Right lobe of liver (tissue), 6 donors: ENCODE measurements around the gene APOA4. TPM values are rescaled to one million over a fixed set of nuclear protein-coding genes. Genes with fewer than 3 reads are reported as not detected.

Experiments
- ATAC-seq, 4 donors: fragments of 200-7000 bp; cut with Tn5 transposase; one replicate each; pipeline ENCODE4 v1.9.1; 2020; ENCODE audit warnings: mild to moderate bottlenecking in 4 of 4, moderate library complexity in 4 of 4
- DNase-seq, 3 donors: peaks; one replicate each; pipeline ENCODE4 v3.0.0-alpha.2; 2020
- H3K27ac ChIP-seq, 3 donors: fragments of 200-600 bp; one replicate each; pipeline ENCODE4 v1.8.0; 2022
- H3K27me3 ChIP-seq, 2 donors: fragments of 200-600 bp; one replicate each; pipeline ENCODE4 v1.8.0; 2022
- H3K36me3 ChIP-seq, 4 donors: fragments of 200-600 bp; sonication (generic) in 1 of 4; one replicate each; pipeline versions ENCODE4 v1.5.1 to v1.8.0; 2017 to 2022; ENCODE audit warnings: control low read depth in 1 of 4
- H3K4me1 ChIP-seq, 4 donors: fragments of 200-600 bp; sonication (generic) in 1 of 4; one replicate each; pipeline versions ENCODE4 v1.5.1 to v1.8.0; 2017 to 2022; ENCODE audit warnings: control low read depth in 1 of 4
- H3K4me3 ChIP-seq, 3 donors: fragments of 200-600 bp; one replicate each; pipeline ENCODE4 v1.8.0; 2022
- H3K9me3 ChIP-seq, 4 donors: fragments of 200-600 bp; sonication (generic) in 1 of 4; one replicate each; pipeline versions ENCODE4 v1.5.1 to v1.8.0; 2017 to 2022; ENCODE audit warnings: control low read depth in 1 of 4
- CTCF ChIP-seq, 4 donors: fragments of 200-600 bp in 3 of 4; fragments of 450-650 bp in 1 of 4; IDR thresholded peaks; one replicate each; pipeline versions ENCODE4 v1.5.1 to v1.8.0; 2016 to 2022; ENCODE audit warnings: antibody characterized with exemption in 4 of 4, mild to moderate bottlenecking in 2 of 4
- POLR2A ChIP-seq: fragments of 450-650 bp; IDR thresholded peaks from one replicate; pipeline ENCODE4 v1.6.1; 2017; ENCODE audit warnings: antibody characterized with exemption, mild to moderate bottlenecking
- WGBS: methylation state at CpG from one replicate; pipeline ENCODE4 v1.1.6; 2018; ENCODE audit warnings: low coverage, low lambda C conversion rate; ENCODE audit not compliant: insufficient coverage; ENCODE audit errors: missing lambda C conversion rate; 5-methylcytosine and 5-hydroxymethylcytosine counted together
- intact Hi-C, 2 donors: fragments of 100-400 bp; cut with DNase I; formaldehyde crosslinking; loops; one replicate each; pipeline versions ENCODE4 v1.11.2 to v1.14.1; 2022
- total RNA-seq, 6 experiments: library from RNA; depleted of rRNA in 2 of 6; stranded (reverse); fragments of >200 nt in 2 of 6; fragmentation: NEBNext Ultra II Directional in 3 of 6; extraction: Animal tissue kit (Norgen Biotek cat#: 25700) in 3 of 6; gene quantifications; one replicate each; pipeline versions ENCODE4 v1.1.0 to v1.2.4, GENCODE V29; 2016 to 2023
- donor health status: DM: no; HTN: yes; CAD: no.
- donor health status: DM: no; HTN: no; CAD: no.
- donor health status: DM: no; HTN: no; CAD: no.
- donor health status: DM: no; HTN: yes; CAD: no.
- donor health status: DM: no; HTN: yes; CAD: no.

Gene APOA4
- total RNA-seq, 6 experiments from 2014 or later, result 21.9 to 1,288 (median 117) TPM

GRCh38 chr11:116829525-116830183 is 6.5 kb upstream of the APOA4 start, which contains the start of gene APOC3:
Gene APOC3, plus strand, starts transcription at chr11:116829907. Its CDS starts 676 bp downstream, at chr11:116830583.
- DNase-seq (peak; percentile 91 to 97 (median 97)), ATAC-seq (peak; percentile 43 to 57 (median 56))
- H3K9me3 ChIP-seq, result no peaks in the 10 kb centered on the region
- H3K27ac ChIP-seq, result peak within 1 kb of the TSS; percentile 80 to 88 (median 81)
- TF ChIP-seq CTCF (IDR thresholded peaks at IDR 0.05) (no peak), POLR2A (peak; percentile 94)
- H3K4me1 ChIP-seq, result peaks cover 0 to 41% (median 17%) of the 10 kb centered on the region in 4 donors
- H3K4me3 ChIP-seq, result peak within 1 kb of the TSS; percentile 48 to 90 (median 81)
- H3K36me3 ChIP-seq, result no peaks in the 10 kb centered on the region
- intact Hi-C loops, result no loop called here
- no peaks in the 10 kb centered on the region for H3K27me3 ChIP-seq
- WGBS, result 7% methylated on average over 3 of the region's 9 CpGs

- Histone ChIP-seq H3K4me3 (peak overlapping the region; percentile 27 to 90 (median 81)), H3K36me3 (no peaks in the 10 kb centered on the region), H3K27ac (peak overlapping the region; percentile 74 to 88 (median 81)), H3K27me3 (no peaks in the 10 kb centered on the region), H3K4me1 (peaks cover 0 to 41% (median 17%) of the 10 kb centered on the region in 4 donors), H3K9me3 (no peaks in the 10 kb centered on the region)
- TF ChIP-seq POLR2A (peak; percentile 34), CTCF (IDR thresholded peaks at IDR 0.05) (peak in 1 of 4 donors; percentile 2)
- 46% methylated on average over 10 of the region's 16 CpGs for WGBS
- DNase-seq (peak; percentile 77 to 93 (median 87)), ATAC-seq (peak; percentile 44 to 57 (median 52))
- intact Hi-C loops, result no loop called here
These were observed 5.8 kb upstream of the APOA4 start for GRCh38 chr11:116828632-116829524.

GRCh38 chr11:116827461-116827860 is 4.4 kb upstream of the APOA4 start:
- Histone ChIP-seq H3K4me1 (peaks cover 0 to 39% (median 17%) of the 10 kb centered on the region in 4 donors), H3K4me3 (peak overlapping the region in 1 of 3 donors; percentile 3), H3K9me3 (no peaks in the 10 kb centered on the region), H3K27ac (peak overlapping the region; percentile 28 to 88 (median 70)), H3K36me3 (no peaks in the 10 kb centered on the region), H3K27me3 (no peaks in the 10 kb centered on the region)
- DNase-seq, result no peak
- no peak for TF ChIP-seq POLR2A
- WGBS, result no CpG with 5 or more reads among the region's 6 CpGs
- no peak for ATAC-seq
- intact Hi-C loops, result no loop called here

- peak overlapping the region; percentile 67 to 88 (median 70) for H3K27ac ChIP-seq
- H3K36me3 ChIP-seq, result no peaks in the 10 kb centered on the region
- TF ChIP-seq CTCF (IDR thresholded peaks at IDR 0.05) (no peak), POLR2A (peak; percentile 45)
- intact Hi-C loops, result no loop called here
- WGBS, result no CpG with 5 or more reads among the region's 9 CpGs
- peak; percentile 50 to 70 (median 54) for ATAC-seq
- no peaks in the 10 kb centered on the region for H3K9me3 ChIP-seq
- DNase-seq, result peak; percentile 83 to 98 (median 94)
- peaks cover 0 to 37% (median 17%) of the 10 kb centered on the region in 4 donors for H3K4me1 ChIP-seq
- H3K27me3 ChIP-seq, result no peaks in the 10 kb centered on the region
- peak overlapping the region in 2 of 3 donors; percentile 16 to 35 for H3K4me3 ChIP-seq
These were observed 3.8 kb upstream of the APOA4 start for GRCh38 chr11:116826751-116827431.
